Measurements from ENCODE around the gene TPD52L1. TPM values are rescaled to one million over a fixed set of nuclear protein-coding genes. Genes with fewer than 3 reads are reported as not detected.
A peak's percentile ranks its signal among the peaks of the same experiment; 100 is the strongest.
"Not testable (repeated sequence)": the region's sequence is repeated elsewhere in the genome, so short reads cannot be mapped to it uniquely, and the experiment has no call there.

TPD52L1 gene
- total RNA-seq, result 43.5 TPM
- long read RNA-seq, transcript TPD52L1-203 (6 exons, 1,308 nt), result major isoform, 42 of 61 reads
- long read RNA-seq, transcript TPD52L1-205 (4 exons, 581 nt), result minor isoform, 6 of 61 reads
- long read RNA-seq, partial matches to known transcripts, result 0 of 61 reads
- long read RNA-seq, other reads (novel, unspliced or antisense), result 8 of 61 reads

DNA sequence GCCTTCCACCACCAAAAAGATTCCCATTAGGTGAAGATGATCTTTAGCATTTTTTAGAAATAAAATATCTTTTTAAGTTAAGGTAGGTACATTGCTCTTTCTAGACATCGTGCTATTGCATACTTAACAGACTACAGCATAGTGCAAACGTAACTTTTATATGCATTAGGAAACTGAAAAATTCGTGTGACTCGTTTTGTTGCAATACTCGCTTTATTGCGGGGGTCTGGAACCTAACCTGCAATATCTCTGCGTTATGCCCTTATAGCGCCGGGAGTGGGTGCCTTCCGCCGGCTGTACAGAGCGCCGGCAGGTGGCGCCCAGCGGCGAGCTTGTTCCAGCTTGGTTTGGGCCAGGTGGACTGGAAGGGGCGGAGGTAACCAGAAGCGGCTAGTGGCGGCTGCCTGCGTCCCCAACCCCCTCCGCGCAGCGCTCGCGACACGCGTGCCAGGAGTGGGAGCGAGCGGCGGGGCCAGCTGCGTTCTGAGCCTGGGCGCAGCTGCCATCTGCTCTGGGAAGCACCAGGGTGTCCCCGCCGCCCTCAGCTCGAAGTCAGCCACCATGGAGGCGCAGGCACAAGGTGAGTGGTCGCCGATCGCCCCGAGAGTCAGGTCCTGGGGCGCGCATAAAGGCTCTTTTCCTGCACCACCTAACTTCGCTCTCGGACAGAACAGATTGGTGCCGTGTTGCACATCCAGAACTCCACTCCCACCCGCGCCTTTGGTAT is at the start of gene TPD52L1:
Gene TPD52L1, plus strand, starts transcription at position 383 of the 727 bp plus-strand sequence. Its CDS starts 179 bp downstream, at position 562.
- DNase-seq (peak; percentile 88), ATAC-seq (ENCODE audit: poor library complexity) (peak; percentile 96)
- intact Hi-C loops (cut with DNase I), result loop anchor here (5.0 to 10.0 kb wide), 3 partner anchors 71 to 621 kb away; partner anchors contain the start of gene HDDC2

- intact Hi-C loops (cut with DNase I), result no loop called here
- no peak for ATAC-seq (ENCODE audit: poor library complexity)
- no peak for DNase-seq
Observed at GRCh38 chr6:125104425-125104824, 49.1 kb upstream of the TPD52L1 start.

DNA sequence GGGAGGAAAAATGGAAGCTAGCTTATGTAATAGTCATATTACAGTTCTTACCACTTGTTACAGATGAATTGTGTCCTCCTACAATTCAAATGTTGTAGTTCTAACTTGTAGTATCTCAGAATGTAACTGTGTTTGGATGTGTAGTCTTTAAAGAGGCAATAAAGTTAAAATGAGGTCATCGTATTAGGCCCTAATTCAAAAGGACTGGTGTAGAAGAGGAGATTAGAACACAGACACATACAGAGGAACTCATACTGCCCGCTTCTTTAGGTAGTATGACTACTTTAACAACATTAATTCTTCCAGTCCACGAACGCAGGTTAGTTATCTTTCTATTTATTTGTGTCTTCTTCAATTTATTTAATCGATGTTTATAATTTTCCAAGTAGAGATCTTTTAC is 46.5 kb upstream of the TPD52L1 start:
- DNase-seq (no peak), ATAC-seq (ENCODE audit: poor library complexity) (no peak)
- intact Hi-C loops (cut with DNase I), result no loop called here

GRCh38 chr6:125107896-125108295 is 45.7 kb upstream of the TPD52L1 start:
- DNase-seq, result no peak
- ATAC-seq (ENCODE audit: poor library complexity), result no peak
- intact Hi-C loops (cut with DNase I), result no loop called here

- intact Hi-C loops (cut with DNase I), result no loop called here
- DNase-seq (no peak), ATAC-seq (ENCODE audit: poor library complexity) (no peak)
Observed at GRCh38 chr6:125110056-125110455, 43.5 kb upstream of the TPD52L1 start.

DNA sequence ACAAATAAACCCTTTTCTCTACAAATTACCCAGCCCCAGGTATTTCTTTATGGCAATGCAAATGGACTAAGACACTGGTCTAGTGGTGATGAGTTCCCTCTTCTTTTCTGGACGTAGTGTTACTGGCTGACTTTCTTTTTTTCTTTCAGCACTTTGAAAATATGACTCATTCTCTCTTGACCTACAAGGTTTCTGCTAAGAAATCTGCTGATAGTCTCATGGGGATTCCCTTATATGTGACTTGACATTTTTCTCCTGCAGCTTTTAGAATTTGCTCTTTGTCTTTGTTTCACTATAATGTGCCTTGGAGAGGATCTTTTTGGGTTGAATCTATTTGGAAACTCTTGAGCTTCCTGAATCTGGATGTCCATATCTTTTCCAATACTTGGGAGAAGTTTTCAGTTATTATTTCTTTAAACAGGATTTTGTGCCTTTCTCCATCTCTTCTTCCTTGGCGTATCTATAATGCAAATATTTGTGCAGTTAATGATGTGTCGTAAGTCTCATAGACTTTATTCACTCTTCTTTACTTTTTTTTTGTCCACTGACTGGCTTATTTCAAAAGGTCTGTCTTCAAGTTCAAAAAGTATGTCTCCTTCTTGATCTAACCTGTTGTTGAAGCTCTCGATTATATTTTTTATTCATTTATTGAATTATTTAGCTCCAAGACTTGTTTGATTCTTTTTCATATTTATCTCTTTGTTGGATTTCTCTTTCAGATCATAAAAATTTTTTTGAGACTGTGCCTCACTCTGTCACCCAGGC is 42.2 kb upstream of the TPD52L1 start:
- ATAC-seq (ENCODE audit: poor library complexity) (no peak), DNase-seq (no peak)
- intact Hi-C loops (cut with DNase I), result no loop called here

DNA sequence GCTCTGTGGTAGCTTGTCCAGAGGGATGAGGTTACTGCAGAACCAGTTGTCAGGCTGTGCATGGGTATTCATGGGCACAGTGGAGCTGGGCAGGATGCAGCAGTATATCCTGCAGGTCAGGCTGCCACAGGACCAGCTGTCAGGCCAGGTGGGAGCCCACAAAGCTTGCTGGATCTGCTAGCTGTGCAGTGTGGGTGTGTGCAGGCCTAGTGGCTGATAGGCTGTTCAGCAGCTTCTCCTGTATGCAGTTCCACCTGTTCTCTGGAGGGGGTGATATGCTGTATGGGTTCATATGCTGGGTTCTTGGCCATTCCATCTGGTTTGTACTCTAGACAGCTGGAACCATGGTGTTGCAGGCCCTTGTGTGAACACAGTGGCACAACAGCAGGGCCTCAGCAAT is 40.6 kb upstream of the TPD52L1 start:
- no peak for DNase-seq
- intact Hi-C loops (cut with DNase I), result no loop called here
- no peak for ATAC-seq (ENCODE audit: poor library complexity)

DNA sequence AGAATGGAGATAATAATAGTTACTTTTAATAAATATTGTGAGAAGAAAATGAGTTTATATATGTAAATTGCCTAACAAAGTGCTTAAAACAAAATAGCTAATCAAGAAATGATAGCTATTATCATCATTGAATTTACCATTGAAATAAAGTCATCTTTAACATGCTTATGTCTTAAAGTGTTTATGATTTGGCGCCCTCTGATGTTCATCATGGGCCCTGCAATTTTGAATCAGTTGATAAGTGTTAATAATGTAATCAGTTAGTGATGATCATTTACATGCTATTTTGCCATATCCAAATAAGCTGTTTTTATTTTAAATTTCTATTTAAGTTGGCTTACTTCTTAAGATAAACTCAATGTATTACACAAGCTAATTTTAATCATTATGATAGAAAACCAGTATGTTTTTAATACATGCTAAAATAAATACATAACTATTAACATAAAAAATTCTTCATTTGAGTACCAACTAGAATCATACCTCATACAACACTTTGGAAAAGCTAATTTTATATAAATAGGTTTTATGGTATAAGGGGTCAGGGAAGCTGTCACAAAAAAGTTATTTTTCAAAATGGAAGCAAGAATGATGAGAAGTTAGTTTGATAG is 39.2 kb upstream of the TPD52L1 start:
- DNase-seq (no peak), ATAC-seq (ENCODE audit: poor library complexity) (peak; percentile 53)
- intact Hi-C loops (cut with DNase I), result loop anchor here (2.0 kb wide), 1 partner anchor 244 kb away; no protein-coding TSS in a partner anchor

DNA sequence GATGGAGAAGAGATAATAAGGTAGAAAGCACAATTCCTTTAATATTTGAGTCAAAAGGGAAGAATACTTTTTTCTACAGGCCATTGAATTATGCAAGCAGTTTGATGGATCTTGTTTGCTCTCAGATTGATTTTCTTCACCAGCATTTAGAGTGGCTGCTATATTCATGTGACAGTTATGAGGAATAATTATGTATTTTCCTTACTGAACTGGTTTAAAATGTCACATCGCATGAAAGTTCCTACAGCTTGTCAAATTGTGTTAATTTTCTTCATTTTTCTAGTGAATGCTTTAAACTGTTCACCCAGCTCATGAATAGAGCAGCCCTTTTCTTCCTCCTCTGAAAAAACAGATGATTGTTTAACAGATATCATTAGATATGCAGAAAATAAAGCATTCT is 37.4 kb upstream of the TPD52L1 start:
- DNase-seq (no peak), ATAC-seq (ENCODE audit: poor library complexity) (no peak)
- intact Hi-C loops (cut with DNase I), result no loop called here

GRCh38 chr6:125116710-125117109 is 36.9 kb upstream of the TPD52L1 start:
- DNase-seq (no peak), ATAC-seq (ENCODE audit: poor library complexity) (no peak)
- intact Hi-C loops (cut with DNase I), result no loop called here

DNA sequence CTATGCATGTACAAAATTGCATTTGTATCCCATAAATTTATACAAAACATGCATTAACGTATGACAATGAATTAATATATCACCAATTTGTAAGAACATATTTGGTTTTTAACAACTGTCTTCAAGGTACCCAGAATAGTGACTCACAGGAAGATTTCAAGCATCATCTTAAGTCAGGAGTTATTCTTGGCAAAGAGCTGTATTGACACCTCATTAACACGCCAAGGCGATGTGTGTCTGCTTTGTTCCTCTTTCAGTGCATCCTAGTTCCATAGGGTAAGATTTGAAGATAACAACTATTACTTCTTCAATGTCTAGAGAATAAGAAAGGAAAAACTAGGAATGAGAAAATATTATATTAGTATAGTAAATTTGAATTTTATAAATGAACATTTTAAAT is 35.8 kb upstream of the TPD52L1 start:
- intact Hi-C loops (cut with DNase I), result no loop called here
- ATAC-seq (ENCODE audit: poor library complexity), result no peak
- DNase-seq, result no peak

- DNase-seq (no peak), ATAC-seq (ENCODE audit: poor library complexity) (no peak)
- intact Hi-C loops (cut with DNase I), result no loop called here
Observed at GRCh38 chr6:125120054-125120590, 33.5 kb upstream of the TPD52L1 start.

- DNase-seq (no peak), ATAC-seq (ENCODE audit: poor library complexity) (no peak)
Observed at GRCh38 chr6:125121894-125122293, 31.7 kb upstream of the TPD52L1 start.

GRCh38 chr6:125123051-125123450 is 30.5 kb upstream of the TPD52L1 start:
- ATAC-seq (ENCODE audit: poor library complexity), result no peak
- DNase-seq, result no peak
- intact Hi-C loops (cut with DNase I), result no loop called here

More at GRCh38 chr6:125121894-125122293, 31.7 kb upstream of the TPD52L1 start:
- intact Hi-C loops (cut with DNase I), result no loop called here

DNA sequence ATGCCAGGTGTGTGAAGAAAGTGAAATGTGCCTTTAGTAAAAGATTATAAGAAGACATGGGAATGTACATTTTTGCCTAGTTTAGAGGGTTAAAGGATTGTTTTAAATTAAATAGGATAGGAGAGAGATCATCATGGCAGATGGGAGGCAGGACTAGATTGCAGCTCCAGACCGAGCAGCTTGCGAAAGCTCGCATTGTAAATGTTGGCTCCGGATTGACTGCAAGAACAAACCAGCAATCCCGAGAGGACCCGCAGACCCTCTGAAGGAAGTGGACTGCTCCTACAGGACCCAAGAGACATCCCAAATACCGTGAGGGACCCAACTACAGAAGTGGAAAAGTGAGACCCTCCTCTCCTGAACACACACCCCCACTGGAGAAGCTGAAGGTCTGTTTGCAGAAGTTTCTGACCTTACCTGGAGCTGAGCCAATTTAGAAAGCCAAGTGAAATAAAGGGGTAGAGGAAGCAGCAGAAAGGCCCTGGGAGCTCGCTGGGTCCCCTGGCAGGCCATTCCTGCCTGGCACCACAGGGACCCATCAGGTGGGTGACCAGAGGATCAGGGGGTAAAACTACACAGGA is 30.0 kb upstream of the TPD52L1 start:
- DNase-seq, result no peak
- intact Hi-C loops (cut with DNase I), result no loop called here
- ATAC-seq (ENCODE audit: poor library complexity), result no peak

- no peak for ATAC-seq (ENCODE audit: poor library complexity)
- intact Hi-C loops (cut with DNase I), result no loop called here
- DNase-seq, result no peak
Observed at GRCh38 chr6:125124049-125124669, 29.4 kb upstream of the TPD52L1 start.

DNA sequence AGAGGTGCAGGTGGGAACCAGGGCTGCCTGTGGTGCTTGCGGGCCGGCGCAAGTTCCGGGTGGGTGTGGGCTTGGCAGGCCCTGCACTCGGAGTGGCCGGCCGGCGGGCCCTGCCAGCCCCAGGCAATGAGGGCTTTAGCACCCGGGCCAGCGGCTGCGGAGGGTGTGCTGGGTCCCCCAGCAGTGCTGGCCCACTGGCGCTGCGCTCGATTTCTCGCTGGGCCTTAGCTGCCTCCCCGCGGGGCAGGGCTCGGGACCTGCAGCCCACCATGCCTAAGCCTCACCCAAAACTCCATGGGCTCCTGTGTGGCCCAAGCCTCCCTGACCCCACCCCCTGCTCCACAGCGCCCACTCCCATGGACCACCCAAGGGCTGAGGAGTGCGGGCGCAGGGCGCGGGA is 27.7 kb upstream of the TPD52L1 start:
- intact Hi-C loops (cut with DNase I); ATAC-seq (ENCODE audit: poor library complexity); DNase-seq: not testable (repeated sequence)

- intact Hi-C loops (cut with DNase I), result no loop called here
- DNase-seq, result no peak
- no peak for ATAC-seq (ENCODE audit: poor library complexity)
Observed at GRCh38 chr6:125129354-125129753, 24.2 kb upstream of the TPD52L1 start.
